HL-60 (cell line): ENCODE measurements around the gene SERPINB1. TPM values are rescaled to one million over a fixed set of nuclear protein-coding genes. Genes with fewer than 3 reads are reported as not detected.

Experiments
- microRNA-seq: library from miRNA; unstranded; fragments of <30 nt; microRNA quantifications from one replicate; pipeline ENCODE4, GENCODE V29; 2018

SERPINB1 gene

Small RNA genes within 50 kb of the gene (microRNA-seq; reads per million reads assigned to microRNA genes)
- not detected for gene MIR4645
